ENCODE results near the gene ICAM5.
"Not testable (repeated sequence)": the region's sequence is repeated elsewhere in the genome, so short reads cannot be mapped to it uniquely, and the experiment has no call there.

ICAM5 gene

GRCh38 chr19:10270180-10270615 is 19.6 kb upstream of the ICAM5 start:
- no peak for DNase-seq

- DNase-seq = peak; percentile 50
Measured at GRCh38 chr19:10270616-10271394, 18.9 kb upstream of the ICAM5 start, which contains the start of gene ICAM1. Gene ICAM1 (plus strand): TSS chr19:10271120. CDS start chr19:10271160, 40 bp downstream.

GRCh38 chr19:10271543-10272086 is 18.1 kb upstream of the ICAM5 start:
- DNase-seq = no peak

GRCh38 chr19:10274589-10274988 is 15.2 kb upstream of the ICAM5 start:
- no peak for DNase-seq

GRCh38 chr19:10277795-10278589 is 11.8 kb upstream of the ICAM5 start:
- no peak for DNase-seq

- DNase-seq = no peak
Measured at GRCh38 chr19:10278935-10279334, 10.8 kb upstream of the ICAM5 start.

GRCh38 chr19:10279737-10280442 is 9.9 kb upstream of the ICAM5 start:
- DNase-seq = no peak

GRCh38 chr19:10282043-10282442 is 7.7 kb upstream of the ICAM5 start:
- DNase-seq = not testable (repeated sequence)

- no peak for DNase-seq
Measured at GRCh38 chr19:10283301-10284064, 6.3 kb upstream of the ICAM5 start.

- no peak for DNase-seq
Measured at GRCh38 chr19:10284065-10284959, 5.4 kb upstream of the ICAM5 start.

GRCh38 chr19:10284960-10285278 is 4.8 kb upstream of the ICAM5 start:
- DNase-seq = no peak

GRCh38 chr19:10285393-10285792 is 4.4 kb upstream of the ICAM5 start:
- no peak for DNase-seq

- peak; percentile 64 for DNase-seq
Measured at GRCh38 chr19:10286803-10287737, 2.7 kb upstream of the ICAM5 start, which contains the start of gene ICAM4. Gene ICAM4 (plus strand): TSS chr19:10286955. CDS start chr19:10287013, 58 bp downstream.

- peak; percentile 59 for DNase-seq
Measured at GRCh38 chr19:10288662-10289166, 1.0 kb upstream of the ICAM5 start.

- DNase-seq = peak; percentile 65
Measured at GRCh38 chr19:10289167-10289835, 451 bp upstream of the ICAM5 start.

- peak; percentile 41 for DNase-seq
Measured at GRCh38 chr19:10290357-10290875, 664 bp downstream of the ICAM5 start.

- peak; percentile 56 for DNase-seq
Measured at GRCh38 chr19:10290876-10291553, 1.3 kb downstream of the ICAM5 start.

- no peak for DNase-seq
Measured at GRCh38 chr19:10291554-10292205, 1.9 kb downstream of the ICAM5 start.

All from eye (tissue), 1 donor.